Measurements from ENCODE around the gene TSPAN16.

TSPAN16 gene

GRCh38 chr19:11322269-11323024 lies 26.5 kb downstream of the TSPAN16 start:
- no peaks in the 10 kb centered on the region for H4K20me1 ChIP-seq (ENCODE audit: insufficient read depth, low read length)
- DNase-seq (peak; percentile 45), ATAC-seq (ENCODE audit: insufficient read depth, low read depth) (no peak)
- peaks cover 70% of the 10 kb centered on the region for H3K4me1 ChIP-seq (ENCODE audit: insufficient read depth, low read length)
- no peaks in the 10 kb centered on the region for H3K27me3 ChIP-seq (ENCODE audit: insufficient read depth, low read length, poor library complexity)
- H3K27ac ChIP-seq (ENCODE audit: low read length): peak overlapping the region; percentile 99
- H3K9ac ChIP-seq (ENCODE audit: low read depth, low read length): peak overlapping the region; percentile 61
- H3K4me3 ChIP-seq (ENCODE audit: low read depth in 1 of 2, low read length in 2 of 2): no peak overlapping the region
- no peak for TF ChIP-seq EZH2 (IDR thresholded peaks at IDR 0.05; ENCODE audit: borderline replicate concordance, low read depth, low read length, severe bottlenecking)
- TF ChIP-seq CTCF (IDR thresholded peaks at IDR 0.05; ENCODE audit: borderline replicate concordance, extremely low read depth, low read length, poor library complexity, severe bottlenecking): no peak
- H3K4me2 ChIP-seq (ENCODE audit: insufficient read depth, low read length): no peak overlapping the region
- H2AFZ ChIP-seq (ENCODE audit: low read depth, low read length): no peak overlapping the region
- H3K36me3 ChIP-seq (ENCODE audit: insufficient read depth, low read length): peaks cover 18% of the 10 kb centered on the region
- H3K79me2 ChIP-seq (ENCODE audit: insufficient read depth, low read length): no peaks in the 10 kb centered on the region
- no peaks in the 10 kb centered on the region for H3K9me3 ChIP-seq (ENCODE audit: insufficient read depth, low read length, severe bottlenecking)

GRCh38 chr19:11323601-11324078 lies 27.7 kb downstream of the TSPAN16 start:
- Histone ChIP-seq H2AFZ (ENCODE audit: low read depth, low read length) (peak overlapping the region; percentile 31; the same call in 1 of the 2 replicates), H3K79me2 (ENCODE audit: insufficient read depth, low read length) (no peaks in the 10 kb centered on the region), H3K27me3 (ENCODE audit: insufficient read depth, low read length, poor library complexity) (no peaks in the 10 kb centered on the region), H3K9ac (ENCODE audit: low read depth, low read length) (peak overlapping the region; percentile 61), H3K4me2 (ENCODE audit: insufficient read depth, low read length) (peak overlapping the region; percentile 53), H3K9me3 (ENCODE audit: insufficient read depth, low read length, severe bottlenecking) (no peaks in the 10 kb centered on the region), H3K4me1 (ENCODE audit: insufficient read depth, low read length) (peaks cover 60% of the 10 kb centered on the region), H3K36me3 (ENCODE audit: insufficient read depth, low read length) (peaks cover 19% of the 10 kb centered on the region), H3K4me3 (ENCODE audit: low read depth in 1 of 2, low read length in 2 of 2) (peak overlapping the region in 1 of 2 experiments; percentile 32; a peak in 2 of 4 replicates), H4K20me1 (ENCODE audit: insufficient read depth, low read length) (no peaks in the 10 kb centered on the region), H3K27ac (ENCODE audit: low read length) (peak overlapping the region; percentile 99)
- peak; percentile 66 for DNase-seq
- peak; percentile 63 for ATAC-seq (ENCODE audit: insufficient read depth, low read depth)
- TF ChIP-seq EZH2 (IDR thresholded peaks at IDR 0.05; ENCODE audit: borderline replicate concordance, low read depth, low read length, severe bottlenecking): no peak
- peak; percentile 12 for TF ChIP-seq CTCF (IDR thresholded peaks at IDR 0.05; ENCODE audit: borderline replicate concordance, extremely low read depth, low read length, poor library complexity, severe bottlenecking)

- Histone ChIP-seq H3K9me3 (ENCODE audit: insufficient read depth, low read length, severe bottlenecking) (no peaks in the 10 kb centered on the region), H3K27me3 (ENCODE audit: insufficient read depth, low read length, poor library complexity) (no peaks in the 10 kb centered on the region), H3K36me3 (ENCODE audit: insufficient read depth, low read length) (peaks cover 22% of the 10 kb centered on the region), H3K9ac (ENCODE audit: low read depth, low read length) (peak overlapping the region; percentile 61), H4K20me1 (ENCODE audit: insufficient read depth, low read length) (no peaks in the 10 kb centered on the region), H3K79me2 (ENCODE audit: insufficient read depth, low read length) (no peaks in the 10 kb centered on the region), H3K4me3 (ENCODE audit: low read depth in 1 of 2, low read length in 2 of 2) (peak overlapping the region in 1 of 2 experiments; percentile 32; a peak in 2 of 4 replicates), H3K4me1 (ENCODE audit: insufficient read depth, low read length) (peaks cover 60% of the 10 kb centered on the region), H3K27ac (ENCODE audit: low read length) (peak overlapping the region; percentile 99), H3K4me2 (ENCODE audit: insufficient read depth, low read length) (peak overlapping the region; percentile 53), H2AFZ (ENCODE audit: low read depth, low read length) (peak overlapping the region; percentile 53; the same call in 1 of the 2 replicates)
- no peak for TF ChIP-seq CTCF (IDR thresholded peaks at IDR 0.05; ENCODE audit: borderline replicate concordance, extremely low read depth, low read length, poor library complexity, severe bottlenecking)
- TF ChIP-seq EZH2 (IDR thresholded peaks at IDR 0.05; ENCODE audit: borderline replicate concordance, low read depth, low read length, severe bottlenecking): no peak
- peak; percentile 85 for ATAC-seq (ENCODE audit: insufficient read depth, low read depth)
- peak; percentile 91 for DNase-seq
Observed at GRCh38 chr19:11324079-11324661, 28.2 kb downstream of the TSPAN16 start.

All from DND-41 (cell line).